Uterus (tissue), 4 donors: Measurements from ENCODE around the gene CCDC196. TPM values are rescaled to one million over a fixed set of nuclear protein-coding genes. Genes with fewer than 3 reads are reported as not detected.

Experiments used
- total RNA-seq, 4 donors: library from RNA; depleted of rRNA in 3 of 4; stranded (reverse); fragments of >200 nt in 3 of 4; gene quantifications; one replicate each; pipeline versions ENCODE4 v1.1.0 to v1.2.4, GENCODE V29; 2014 to 2023
- donor health status: DM: yes; HTN: yes; CAD: no.

The CCDC196 gene
- total RNA-seq, 4 donors from 2014 or later = not detected

Other genes starting within 250 kb of the CCDC196 start
- gene GPHN, start 21.8 kb downstream of the CCDC196 start, total RNA-seq = 10 to 100 TPM; 14.9 to 42.9 (median 19.1) TPM